Cardiac fibroblast (primary cell): ENCODE results near the gene NXF3.
"Not testable (repeated sequence)": the region's sequence is repeated elsewhere in the genome, so short reads cannot be mapped to it uniquely, and the experiment has no call there.

ENCODE experiments used
- DNase-seq, 2 donors: peaks; one replicate each; pipeline versions ENCODE4 v3.0.0 to v3.0.0-alpha.2; 2010; ENCODE audit warnings: low read depth in 2 of 2
- H3K4me3 ChIP-seq, 2 donors: replicated peaks in 1 of 2; 1 replicate in 1 of 2; 2 replicates in 1 of 2; pipeline ENCODE4 v1.5.1; 2011; ENCODE audit warnings: low read depth in 2 of 2, low read length in 2 of 2, mild to moderate bottlenecking in 2 of 2, moderate library complexity in 1 of 2
- CTCF ChIP-seq: IDR thresholded peaks from one replicate; pipeline ENCODE4 v1.5.1; 2011; ENCODE audit warnings: low read depth, mild to moderate bottlenecking, low read length, inconsistent platforms

The NXF3 gene

GRCh38 chrX:103092942-103093341, at the start of gene NXF3:
NXF3 (minus strand) TSS chrX:103093143; CDS start chrX:103093023, 120 bp downstream.
- no peak for DNase-seq
- no peak for TF ChIP-seq CTCF
- no peak within 1 kb of the TSS for H3K4me3 ChIP-seq

- not testable (repeated sequence) for H3K4me3 ChIP-seq, DNase-seq
Observed at GRCh38 chrX:103136528-103136927, 43.6 kb upstream of the NXF3 start.

GRCh38 chrX:103124284-103124683, 31.3 kb upstream of the NXF3 start:
- no peak for DNase-seq
- no peak overlapping the region for H3K4me3 ChIP-seq
- no peak for TF ChIP-seq CTCF

- DNase-seq = no peak
- no peak for TF ChIP-seq CTCF
- no peak overlapping the region for H3K4me3 ChIP-seq
Observed at GRCh38 chrX:103120748-103121147, 27.8 kb upstream of the NXF3 start.

- not testable (repeated sequence) for H3K4me3 ChIP-seq, DNase-seq
Observed at GRCh38 chrX:103116970-103117369, 24.0 kb upstream of the NXF3 start.

GRCh38 chrX:103109497-103109896, 16.6 kb upstream of the NXF3 start:
- not testable (repeated sequence) for DNase-seq, H3K4me3 ChIP-seq

- no peak for TF ChIP-seq CTCF
- no peak overlapping the region for H3K4me3 ChIP-seq
- peak in 1 of 2 donors; percentile 64 for DNase-seq
Observed at GRCh38 chrX:103107836-103108235, 14.9 kb upstream of the NXF3 start.

- not testable (repeated sequence) for H3K4me3 ChIP-seq, DNase-seq
Observed at GRCh38 chrX:103107227-103107737, 14.3 kb upstream of the NXF3 start.

GRCh38 chrX:103104370-103104769, 11.4 kb upstream of the NXF3 start:
- DNase-seq, H3K4me3 ChIP-seq: not testable (repeated sequence)

- H3K4me3 ChIP-seq = not testable (repeated sequence)
Observed at GRCh38 chrX:103103866-103104265, 10.9 kb upstream of the NXF3 start.

More at GRCh38 chrX:103103866-103104265, 10.9 kb upstream of the NXF3 start:
- DNase-seq = not testable (repeated sequence)
